Measurements from ENCODE around the gene KYNU.

Gene KYNU

GRCh38 chr2:142848023-142848606, 29.3 kb upstream of the KYNU start:
- DNase-seq (ENCODE audit: low read depth) = no peak
- TF ChIP-seq CTCF (IDR thresholded peaks at IDR 0.05; ENCODE audit: control insufficient read depth, insufficient read depth, low read depth, low read length, missing control alignments) = no peak
- no peak overlapping the region for H3K4me3 ChIP-seq (ENCODE audit: control insufficient read depth, low read depth, low read length)

DNA sequence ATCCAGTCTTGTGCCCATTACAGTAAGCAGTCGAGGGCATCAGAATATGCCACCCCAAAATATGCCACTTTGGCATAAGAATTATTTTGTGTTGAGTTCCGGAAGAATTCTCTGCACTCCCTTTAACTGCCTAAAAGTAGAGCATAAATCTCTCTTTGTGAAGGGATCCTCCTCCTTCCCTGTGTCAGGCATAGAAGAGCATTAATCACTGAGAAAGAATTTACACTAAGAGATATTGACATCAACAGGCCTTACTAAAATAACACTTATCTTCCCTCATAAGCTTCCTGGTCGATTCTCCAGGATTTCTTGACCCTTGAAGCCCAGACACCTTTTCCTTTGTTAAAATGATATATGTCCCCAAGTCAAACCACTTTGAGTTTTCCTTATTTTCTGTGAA, 27.6 kb upstream of the KYNU start:
- no peak overlapping the region for H3K4me3 ChIP-seq (ENCODE audit: control insufficient read depth, low read depth, low read length)
- TF ChIP-seq CTCF (IDR thresholded peaks at IDR 0.05; ENCODE audit: control insufficient read depth, insufficient read depth, low read depth, low read length, missing control alignments) = no peak
- DNase-seq (ENCODE audit: low read depth) = no peak

DNA sequence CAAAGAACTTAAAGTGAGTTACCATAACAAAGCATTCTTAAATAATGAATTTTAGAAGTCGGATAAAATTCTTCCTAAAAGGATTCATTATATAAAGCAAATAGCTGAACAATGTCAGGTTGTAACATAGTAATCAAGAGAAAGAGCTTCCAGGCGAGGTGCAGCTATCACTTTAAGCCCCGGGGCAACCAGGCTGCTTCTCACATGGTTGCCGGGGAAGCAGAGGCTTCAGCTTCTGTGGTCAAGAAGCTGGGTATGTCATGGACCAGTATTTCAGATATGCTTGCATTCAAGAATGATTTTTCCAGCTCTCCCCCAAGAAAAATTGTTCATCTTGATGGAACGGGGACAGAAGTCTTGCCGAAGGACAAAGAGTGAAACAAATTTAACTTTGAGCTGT, 23.6 kb upstream of the KYNU start:
- no peak for DNase-seq (ENCODE audit: low read depth)
- TF ChIP-seq CTCF (IDR thresholded peaks at IDR 0.05; ENCODE audit: control insufficient read depth, insufficient read depth, low read depth, low read length, missing control alignments) = no peak
- H3K4me3 ChIP-seq (ENCODE audit: control insufficient read depth, low read depth, low read length) = no peak overlapping the region

DNA sequence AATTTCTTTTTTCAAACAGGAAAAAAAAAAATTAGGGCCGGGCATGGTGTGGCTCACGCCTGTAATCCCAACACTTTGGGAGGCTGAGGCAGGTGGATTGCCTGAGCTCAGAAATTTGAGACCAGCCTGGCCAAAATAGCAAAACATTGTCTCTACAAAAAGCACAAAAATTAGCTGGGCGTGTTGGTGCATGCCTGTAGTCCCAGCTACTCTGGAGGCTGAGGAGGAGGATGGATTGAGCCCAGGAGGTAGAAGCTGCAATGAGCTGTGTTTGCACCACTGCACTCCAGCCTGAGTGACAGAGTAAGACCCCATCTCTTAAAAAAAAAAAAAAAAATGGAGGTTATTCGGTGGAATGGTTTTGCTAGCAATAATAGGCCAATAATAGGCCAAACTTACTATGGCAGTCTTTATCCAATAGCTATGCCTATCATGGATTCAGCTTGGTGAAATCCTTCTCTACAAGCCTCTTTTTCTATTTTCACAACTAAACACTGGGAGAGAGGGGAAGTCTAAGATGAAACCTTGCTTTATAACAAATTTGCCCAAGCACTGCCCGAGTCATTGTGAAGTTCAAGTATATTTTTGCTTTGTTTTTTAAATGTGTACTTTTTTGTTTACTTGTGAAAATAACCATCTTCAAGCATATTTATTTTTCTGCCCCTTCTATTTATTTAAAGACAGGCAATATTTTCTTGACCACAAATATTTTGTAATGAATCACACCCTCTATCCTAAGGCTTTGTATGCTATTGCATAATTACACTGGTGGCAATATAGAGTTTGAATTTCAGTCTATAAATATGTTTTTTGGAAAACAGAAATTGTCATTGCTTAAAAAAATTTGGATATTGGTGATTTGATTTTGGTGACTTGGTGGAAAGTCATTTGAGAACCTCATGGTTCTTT, 20.0 kb upstream of the KYNU start:
- H3K4me3 ChIP-seq (ENCODE audit: control insufficient read depth, low read depth, low read length) = no peak overlapping the region
- no peak for DNase-seq (ENCODE audit: low read depth)
- TF ChIP-seq CTCF (IDR thresholded peaks at IDR 0.05; ENCODE audit: control insufficient read depth, insufficient read depth, low read depth, low read length, missing control alignments) = no peak

- DNase-seq (ENCODE audit: low read depth) = no peak
- H3K4me3 ChIP-seq (ENCODE audit: control insufficient read depth, low read depth, low read length) = no peak overlapping the region
- TF ChIP-seq CTCF (IDR thresholded peaks at IDR 0.05; ENCODE audit: control insufficient read depth, insufficient read depth, low read depth, low read length, missing control alignments) = no peak
These were observed 18.5 kb upstream of the KYNU start for GRCh38 chr2:142858961-142859360.

- DNase-seq (ENCODE audit: low read depth) = no peak
- no peak for TF ChIP-seq CTCF (IDR thresholded peaks at IDR 0.05; ENCODE audit: control insufficient read depth, insufficient read depth, low read depth, low read length, missing control alignments)
- no peak overlapping the region for H3K4me3 ChIP-seq (ENCODE audit: control insufficient read depth, low read depth, low read length)
These were observed 15.2 kb upstream of the KYNU start for GRCh38 chr2:142862299-142862698.
